SK-N-SH treated with all-trans-retinoic acid at 6 μM for 48 hours (cell line): Measurements from ENCODE around the gene CDCA4.

Experiments
- ATAC-seq: fragments of 200-7000 bp; cut with Tn5 transposase; 3 replicates; pipeline ENCODE4 v1.9.1; 2020; ENCODE audit warnings: mild to moderate bottlenecking, moderate library complexity
- ARNTL ChIP-seq: fragments of 450-650 bp; formaldehyde crosslinking; IDR thresholded peaks from 2 replicates; pipeline ENCODE4 v1.5.0; 2020; ENCODE audit warnings: low read depth, mild to moderate bottlenecking, moderate library complexity, borderline replicate concordance
- BACH2 ChIP-seq: fragments of 250-450 bp; sonication (Bioruptor Pico); IDR thresholded peaks from 2 replicates; pipeline ENCODE4 v1.9.0; 2021; ENCODE audit warnings: mild to moderate bottlenecking, borderline replicate concordance
- CSDC2 ChIP-seq: fragments of 250-450 bp; sonication (Bioruptor Pico); IDR thresholded peaks from 2 replicates; pipeline ENCODE4 v1.5.0; 2020; ENCODE audit warnings: mild to moderate bottlenecking, moderate library complexity
- CSRNP3 ChIP-seq: fragments of 250-450 bp; sonication (Bioruptor Pico); IDR thresholded peaks from 2 replicates; pipeline ENCODE4 v1.5.1; 2021; ENCODE audit warnings: mild to moderate bottlenecking, moderate library complexity
- ESRRG ChIP-seq: fragments of 250-450 bp; sonication (Bioruptor Pico); IDR thresholded peaks from 2 replicates; pipeline ENCODE4 v1.6.1; 2021; ENCODE audit warnings: mild to moderate bottlenecking
- ISL1 ChIP-seq: fragments of 250-450 bp; sonication (Bioruptor Pico); IDR thresholded peaks from 2 replicates; pipeline ENCODE4 v2.1.2; 2022; ENCODE audit warnings: mild to moderate bottlenecking, moderate library complexity
- OSR1 ChIP-seq: fragments of 250-450 bp; sonication (Bioruptor Pico); IDR thresholded peaks from 2 replicates; pipeline ENCODE4 v1.8.0; 2022; ENCODE audit warnings: moderate library complexity, mild to moderate bottlenecking, inconsistent platforms
- PPARA ChIP-seq: fragments of 250-450 bp; sonication (Bioruptor Pico); IDR thresholded peaks from 2 replicates; pipeline ENCODE4 v1.5.0; 2020; ENCODE audit warnings: mild to moderate bottlenecking, borderline replicate concordance
- RARB ChIP-seq: fragments of 250-450 bp; sonication (Bioruptor Pico); IDR thresholded peaks from 2 replicates; pipeline ENCODE4 v1.8.0; 2021; ENCODE audit warnings: mild to moderate bottlenecking, moderate library complexity
- TCF4 ChIP-seq: fragments of 250-450 bp; sonication (Bioruptor Pico); IDR thresholded peaks from 2 replicates; pipeline ENCODE4 v1.8.0; 2021; ENCODE audit warnings: mild to moderate bottlenecking, moderate library complexity, borderline replicate concordance
- TOX ChIP-seq: fragments of 250-450 bp; sonication (Bioruptor Pico); IDR thresholded peaks from 2 replicates; pipeline ENCODE4 v1.8.0; 2021; ENCODE audit warnings: mild to moderate bottlenecking, moderate library complexity, borderline replicate concordance
- ZC3H10 ChIP-seq: fragments of 250-450 bp; sonication (Bioruptor Pico); IDR thresholded peaks from 2 replicates; pipeline ENCODE4 v1.5.1; 2021; ENCODE audit warnings: mild to moderate bottlenecking, moderate library complexity
- ZFP3 ChIP-seq: fragments of 250-450 bp; sonication (Bioruptor Pico); IDR thresholded peaks from 2 replicates; pipeline ENCODE4 v1.5.0; 2020; ENCODE audit warnings: mild to moderate bottlenecking, moderate library complexity
- ZFP30 ChIP-seq: fragments of 450-650 bp; formaldehyde crosslinking; IDR thresholded peaks from 2 replicates; pipeline ENCODE4 v1.5.0; 2022; ENCODE audit warnings: mild to moderate bottlenecking, moderate library complexity
- ZNF565 ChIP-seq: fragments of 450-650 bp; formaldehyde crosslinking; conservative IDR thresholded peaks from 2 replicates; pipeline ENCODE4 v1.5.0; 2020; ENCODE audit warnings: low read depth, mild to moderate bottlenecking, moderate library complexity
- ZNF70 ChIP-seq: fragments of 450-650 bp; formaldehyde crosslinking; IDR thresholded peaks from 2 replicates; pipeline ENCODE4 v1.5.0; 2020; ENCODE audit warnings: mild to moderate bottlenecking, moderate library complexity
- ZNF8 ChIP-seq: fragments of 450-650 bp; formaldehyde crosslinking; IDR thresholded peaks from 2 replicates; pipeline ENCODE4 v1.5.0; 2020; ENCODE audit warnings: mild to moderate bottlenecking, moderate library complexity
- TF ChIP-seq, protein P1 (sequence below): fragments of 250-450 bp; sonication (Bioruptor Pico); IDR thresholded peaks from 2 replicates; pipeline ENCODE4 v1.5.1; 2020; ENCODE audit warnings: low read depth, mild to moderate bottlenecking, moderate library complexity
- TF ChIP-seq, protein P2 (sequence below): fragments of 250-450 bp; sonication (Bioruptor Pico); IDR thresholded peaks from 2 replicates; pipeline ENCODE4 v1.8.0; 2021; ENCODE audit warnings: low read depth, mild to moderate bottlenecking, moderate library complexity, borderline replicate concordance
- TF ChIP-seq, protein P3 (sequence below): fragments of 250-450 bp; sonication (Bioruptor Pico); IDR thresholded peaks from 2 replicates; pipeline ENCODE4 v1.8.0; 2020; ENCODE audit warnings: mild to moderate bottlenecking, moderate library complexity, borderline replicate concordance
- TF ChIP-seq, protein P4 (sequence below): fragments of 250-450 bp; sonication (Bioruptor Pico); IDR thresholded peaks from 2 replicates; pipeline ENCODE4 v1.5.0; 2020; ENCODE audit warnings: mild to moderate bottlenecking, moderate library complexity

The CDCA4 gene

GRCh38 chr14:105058521-105059034 is 37.7 kb upstream of the CDCA4 start:
- TF ChIP-seq CSRNP3 (CRISPR knock-in tag) = no peak
- no peak for TF ChIP-seq BACH2
- TF ChIP-seq, protein P1, sequence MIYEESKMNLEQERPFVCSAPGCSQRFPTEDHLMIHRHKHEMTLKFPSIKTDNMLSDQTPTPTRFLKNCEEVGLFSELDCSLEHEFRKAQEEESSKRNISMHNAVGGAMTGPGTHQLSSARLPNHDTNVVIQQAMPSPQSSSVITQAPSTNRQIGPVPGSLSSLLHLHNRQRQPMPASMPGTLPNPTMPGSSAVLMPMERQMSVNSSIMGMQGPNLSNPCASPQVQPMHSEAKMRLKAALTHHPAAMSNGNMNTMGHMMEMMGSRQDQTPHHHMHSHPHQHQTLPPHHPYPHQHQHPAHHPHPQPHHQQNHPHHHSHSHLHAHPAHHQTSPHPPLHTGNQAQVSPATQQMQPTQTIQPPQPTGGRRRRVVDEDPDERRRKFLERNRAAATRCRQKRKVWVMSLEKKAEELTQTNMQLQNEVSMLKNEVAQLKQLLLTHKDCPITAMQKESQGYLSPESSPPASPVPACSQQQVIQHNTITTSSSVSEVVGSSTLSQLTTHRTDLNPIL = no peak
- no peak for TF ChIP-seq TCF4 (CRISPR knock-in tag)
- no peak for TF ChIP-seq ZC3H10 (CRISPR knock-in tag)
- no peak for TF ChIP-seq CSDC2 (CRISPR knock-in tag)
- TF ChIP-seq ISL1 (CRISPR knock-in tag) = no peak
- no peak for TF ChIP-seq PPARA (CRISPR knock-in tag)
- TF ChIP-seq ARNTL = no peak
- TF ChIP-seq, protein P2, sequence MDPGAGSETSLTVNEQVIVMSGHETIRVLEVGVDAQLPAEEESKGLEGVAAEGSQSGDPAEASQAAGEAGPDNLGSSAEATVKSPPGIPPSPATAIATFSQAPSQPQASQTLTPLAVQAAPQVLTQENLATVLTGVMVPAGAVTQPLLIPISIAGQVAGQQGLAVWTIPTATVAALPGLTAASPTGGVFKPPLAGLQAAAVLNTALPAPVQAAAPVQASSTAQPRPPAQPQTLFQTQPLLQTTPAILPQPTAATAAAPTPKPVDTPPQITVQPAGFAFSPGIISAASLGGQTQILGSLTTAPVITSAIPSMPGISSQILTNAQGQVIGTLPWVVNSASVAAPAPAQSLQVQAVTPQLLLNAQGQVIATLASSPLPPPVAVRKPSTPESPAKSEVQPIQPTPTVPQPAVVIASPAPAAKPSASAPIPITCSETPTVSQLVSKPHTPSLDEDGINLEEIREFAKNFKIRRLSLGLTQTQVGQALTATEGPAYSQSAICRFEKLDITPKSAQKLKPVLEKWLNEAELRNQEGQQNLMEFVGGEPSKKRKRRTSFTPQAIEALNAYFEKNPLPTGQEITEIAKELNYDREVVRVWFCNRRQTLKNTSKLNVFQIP = no peak
- TF ChIP-seq OSR1 (CRISPR knock-in tag) = no peak
- TF ChIP-seq, protein P3, sequence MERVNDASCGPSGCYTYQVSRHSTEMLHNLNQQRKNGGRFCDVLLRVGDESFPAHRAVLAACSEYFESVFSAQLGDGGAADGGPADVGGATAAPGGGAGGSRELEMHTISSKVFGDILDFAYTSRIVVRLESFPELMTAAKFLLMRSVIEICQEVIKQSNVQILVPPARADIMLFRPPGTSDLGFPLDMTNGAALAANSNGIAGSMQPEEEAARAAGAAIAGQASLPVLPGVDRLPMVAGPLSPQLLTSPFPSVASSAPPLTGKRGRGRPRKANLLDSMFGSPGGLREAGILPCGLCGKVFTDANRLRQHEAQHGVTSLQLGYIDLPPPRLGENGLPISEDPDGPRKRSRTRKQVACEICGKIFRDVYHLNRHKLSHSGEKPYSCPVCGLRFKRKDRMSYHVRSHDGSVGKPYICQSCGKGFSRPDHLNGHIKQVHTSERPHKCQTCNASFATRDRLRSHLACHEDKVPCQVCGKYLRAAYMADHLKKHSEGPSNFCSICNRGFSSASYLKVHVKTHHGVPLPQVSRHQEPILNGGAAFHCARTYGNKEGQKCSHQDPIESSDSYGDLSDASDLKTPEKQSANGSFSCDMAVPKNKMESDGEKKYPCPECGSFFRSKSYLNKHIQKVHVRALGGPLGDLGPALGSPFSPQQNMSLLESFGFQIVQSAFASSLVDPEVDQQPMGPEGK (CRISPR knock-in tag) = no peak
- no peak for TF ChIP-seq ZNF565 (CRISPR knock-in tag)
- TF ChIP-seq TOX (CRISPR knock-in tag) = no peak
- no peak for TF ChIP-seq ZNF8 (CRISPR knock-in tag)
- TF ChIP-seq, protein P4, sequence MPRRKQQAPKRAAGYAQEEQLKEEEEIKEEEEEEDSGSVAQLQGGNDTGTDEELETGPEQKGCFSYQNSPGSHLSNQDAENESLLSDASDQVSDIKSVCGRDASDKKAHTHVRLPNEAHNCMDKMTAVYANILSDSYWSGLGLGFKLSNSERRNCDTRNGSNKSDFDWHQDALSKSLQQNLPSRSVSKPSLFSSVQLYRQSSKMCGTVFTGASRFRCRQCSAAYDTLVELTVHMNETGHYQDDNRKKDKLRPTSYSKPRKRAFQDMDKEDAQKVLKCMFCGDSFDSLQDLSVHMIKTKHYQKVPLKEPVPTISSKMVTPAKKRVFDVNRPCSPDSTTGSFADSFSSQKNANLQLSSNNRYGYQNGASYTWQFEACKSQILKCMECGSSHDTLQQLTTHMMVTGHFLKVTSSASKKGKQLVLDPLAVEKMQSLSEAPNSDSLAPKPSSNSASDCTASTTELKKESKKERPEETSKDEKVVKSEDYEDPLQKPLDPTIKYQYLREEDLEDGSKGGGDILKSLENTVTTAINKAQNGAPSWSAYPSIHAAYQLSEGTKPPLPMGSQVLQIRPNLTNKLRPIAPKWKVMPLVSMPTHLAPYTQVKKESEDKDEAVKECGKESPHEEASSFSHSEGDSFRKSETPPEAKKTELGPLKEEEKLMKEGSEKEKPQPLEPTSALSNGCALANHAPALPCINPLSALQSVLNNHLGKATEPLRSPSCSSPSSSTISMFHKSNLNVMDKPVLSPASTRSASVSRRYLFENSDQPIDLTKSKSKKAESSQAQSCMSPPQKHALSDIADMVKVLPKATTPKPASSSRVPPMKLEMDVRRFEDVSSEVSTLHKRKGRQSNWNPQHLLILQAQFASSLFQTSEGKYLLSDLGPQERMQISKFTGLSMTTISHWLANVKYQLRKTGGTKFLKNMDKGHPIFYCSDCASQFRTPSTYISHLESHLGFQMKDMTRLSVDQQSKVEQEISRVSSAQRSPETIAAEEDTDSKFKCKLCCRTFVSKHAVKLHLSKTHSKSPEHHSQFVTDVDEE = no peak
- no peak for TF ChIP-seq ESRRG (CRISPR knock-in tag)
- TF ChIP-seq RARB (CRISPR knock-in tag) = no peak
- TF ChIP-seq ZFP30 = no peak
- TF ChIP-seq ZNF70 (CRISPR knock-in tag) = no peak
- no peak for ATAC-seq

DNA sequence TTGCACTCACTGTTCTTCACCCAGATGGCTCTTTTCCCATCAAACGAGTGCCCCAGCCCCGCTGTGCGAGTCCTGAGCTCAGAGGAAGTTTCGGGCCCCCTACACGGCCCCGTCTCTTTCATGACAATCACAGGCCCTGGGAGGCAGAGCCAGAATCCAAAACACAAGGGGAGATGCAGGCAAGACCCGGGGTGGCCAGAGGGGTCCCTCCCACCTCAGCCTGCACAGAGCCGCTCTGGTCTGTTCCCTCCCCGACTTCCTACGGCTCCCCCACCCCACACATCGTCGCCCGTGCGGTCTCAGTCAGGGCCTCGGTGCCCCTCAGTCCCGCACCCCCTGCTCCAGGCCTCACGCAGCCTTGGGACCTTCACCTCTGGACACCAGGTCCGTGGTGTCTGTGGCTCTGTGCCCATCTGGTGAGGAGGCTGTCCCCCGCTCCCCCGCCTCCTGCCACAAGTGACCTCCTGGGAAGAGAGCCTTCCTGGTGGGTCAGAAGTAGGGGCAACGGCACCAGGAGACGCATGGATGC is 35.5 kb upstream of the CDCA4 start:
- no peak for ATAC-seq

GRCh38 chr14:105055736-105056302 is 34.9 kb upstream of the CDCA4 start:
- TF ChIP-seq CSRNP3 (CRISPR knock-in tag) = no peak
- no peak for TF ChIP-seq ZNF70 (CRISPR knock-in tag)
- TF ChIP-seq ZFP3 (CRISPR knock-in tag) = no peak
- no peak for ATAC-seq

More for the DNA sequence above, 35.5 kb upstream of the CDCA4 start:
- no peak for TF ChIP-seq ZNF565 (CRISPR knock-in tag)
